Activated naive CD4-positive, alpha-beta T cell treated with anti-CD3 and anti-CD28 coated beads for 36 hours (primary cell): ENCODE results near the gene FAM3C. TPM values are rescaled to one million over a fixed set of nuclear protein-coding genes. Genes with fewer than 3 reads are reported as not detected.

ENCODE experiments used
- CTCF ChIA-PET: fragments of 350-600 bp; sonication (Branson Sonifier 250); formaldehyde crosslinking; loops from one replicate; lab custom pipeline; 2021; ENCODE audit warnings: antibody characterized with exemption; lab: Charles Lee
- DNase-seq: peaks from one replicate; pipeline ENCODE4 v3.0.0-alpha.2; 2020
- H3K27ac Mint-ChIP-seq: one replicate; pipeline ENCODE4 v1.8.0; 2021; ENCODE audit warnings: mild to moderate bottlenecking, mixed read lengths
- H3K27me3 Mint-ChIP-seq: one replicate; pipeline ENCODE4 v1.8.0; 2021; ENCODE audit warnings: low read depth, mixed read lengths
- H3K36me3 Mint-ChIP-seq: one replicate; pipeline ENCODE4 v1.8.0; 2021; ENCODE audit warnings: low read depth, mixed read lengths
- H3K4me1 Mint-ChIP-seq: one replicate; pipeline ENCODE4 v1.8.0; 2021; ENCODE audit warnings: low read depth, mixed read lengths
- H3K4me3 Mint-ChIP-seq: one replicate; pipeline ENCODE4 v1.8.0; 2021; ENCODE audit warnings: mild to moderate bottlenecking, moderate library complexity, mixed read lengths
- H3K9me3 Mint-ChIP-seq: one replicate; pipeline ENCODE4 v1.8.0; 2021; ENCODE audit warnings: mixed read lengths
- intact Hi-C: fragments of 100-400 bp; cut with micrococcal nuclease; formaldehyde crosslinking; loops from one replicate; pipeline ENCODE4 v1.15.1; 2023
- total RNA-seq, 2 experiments: library from RNA; stranded (reverse); gene quantifications; one replicate each; pipeline ENCODE4 v1.2.3, GENCODE V29; 2021

FAM3C gene
- total RNA-seq, 2 experiments from 2014 or later, result 11.5 to 13.9 TPM

DNA sequence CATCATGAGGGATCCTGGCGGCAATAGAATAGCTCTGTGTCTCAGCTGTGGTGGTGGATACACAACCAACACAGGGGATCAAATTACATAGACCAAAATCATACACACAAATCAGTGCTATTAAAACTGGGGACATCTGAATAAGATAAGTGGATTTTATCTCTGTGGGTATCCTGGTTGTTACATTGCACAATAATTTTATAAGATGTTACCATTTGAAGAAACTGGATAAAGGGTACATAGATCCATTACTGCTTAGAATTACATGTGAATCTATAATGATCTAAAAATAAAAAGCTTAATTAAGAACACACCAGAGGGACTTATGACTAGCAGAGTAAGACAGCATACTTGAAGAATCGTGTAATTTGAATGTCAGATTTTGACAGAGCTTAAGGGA lies 8.2 kb upstream of the FAM3C start:
- no peak overlapping the region for H3K4me3 Mint-ChIP-seq
- H3K27ac Mint-ChIP-seq, result no peak overlapping the region
- intact Hi-C loops, result no loop called here
- peaks cover 5% of the 10 kb centered on the region for H3K4me1 Mint-ChIP-seq
- H3K36me3 Mint-ChIP-seq, result no peaks in the 10 kb centered on the region
- no peak for DNase-seq
- H3K9me3 Mint-ChIP-seq, result no peaks in the 10 kb centered on the region
- peaks cover 2% of the 10 kb centered on the region for H3K27me3 Mint-ChIP-seq
- CTCF ChIA-PET, result interaction anchor here (0.9 to 1.4 kb wide), 2 partner anchors 24 to 38 kb away, joined by 3 read pairs; no protein-coding TSS in a partner anchor

DNA sequence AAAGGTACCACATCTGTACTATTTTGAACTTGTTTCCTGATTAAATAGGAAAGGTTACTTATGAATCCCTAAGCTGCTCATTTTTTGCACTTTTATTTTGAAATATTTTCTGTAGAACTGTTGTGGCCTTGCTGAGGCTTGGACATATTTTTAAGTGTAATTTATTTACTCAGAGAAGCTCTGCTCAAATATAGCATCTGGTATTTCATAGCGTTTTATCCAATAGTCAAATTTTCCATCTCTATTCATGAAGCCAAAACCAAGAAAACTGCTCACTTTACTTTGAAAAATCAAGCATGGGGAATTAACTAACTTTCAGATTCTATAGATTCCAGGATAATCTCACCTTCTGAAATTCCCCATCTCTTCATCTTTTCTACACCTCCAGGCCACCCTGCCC lies 6.6 kb upstream of the FAM3C start:
- DNase-seq, result no peak
- intact Hi-C loops, result no loop called here
- Mint-ChIP-seq H3K27me3 (peaks cover under 1% of the 10 kb centered on the region), H3K9me3 (no peaks in the 10 kb centered on the region), H3K27ac (no peak overlapping the region), H3K4me3 (no peak overlapping the region), H3K4me1 (peaks cover 5% of the 10 kb centered on the region), H3K36me3 (no peaks in the 10 kb centered on the region)
- CTCF ChIA-PET, result interaction anchor here (0.7 kb wide), 1 partner anchor 112 kb away, joined by 3 read pairs; no protein-coding TSS in a partner anchor

DNA sequence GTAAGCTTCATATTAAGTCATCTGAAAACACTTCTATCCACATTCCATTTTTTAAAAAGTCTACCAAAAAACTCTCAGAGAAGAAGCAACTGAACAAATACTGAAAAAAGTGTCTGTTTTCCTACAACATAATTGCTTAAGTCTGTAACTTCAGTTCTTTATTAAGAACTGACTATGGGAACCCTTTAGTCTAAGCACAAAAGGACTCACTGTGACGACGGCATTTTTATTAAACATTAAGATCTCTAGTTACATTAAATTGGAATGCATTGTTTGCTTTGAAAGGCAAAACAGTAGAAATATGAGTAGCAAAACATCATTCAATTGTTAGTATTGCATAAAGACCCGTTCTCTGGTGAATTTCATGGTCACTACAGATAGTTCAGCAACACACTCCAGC lies 5.8 kb upstream of the FAM3C start:
- H3K27me3 Mint-ChIP-seq, result no peaks in the 10 kb centered on the region
- no peak overlapping the region for H3K4me3 Mint-ChIP-seq
- DNase-seq, result no peak
- no peak overlapping the region for H3K27ac Mint-ChIP-seq
- H3K4me1 Mint-ChIP-seq, result peaks cover 5% of the 10 kb centered on the region
- no peaks in the 10 kb centered on the region for H3K36me3 Mint-ChIP-seq
- CTCF ChIA-PET, result no interaction called here
- intact Hi-C loops, result no loop called here
- no peaks in the 10 kb centered on the region for H3K9me3 Mint-ChIP-seq

DNA sequence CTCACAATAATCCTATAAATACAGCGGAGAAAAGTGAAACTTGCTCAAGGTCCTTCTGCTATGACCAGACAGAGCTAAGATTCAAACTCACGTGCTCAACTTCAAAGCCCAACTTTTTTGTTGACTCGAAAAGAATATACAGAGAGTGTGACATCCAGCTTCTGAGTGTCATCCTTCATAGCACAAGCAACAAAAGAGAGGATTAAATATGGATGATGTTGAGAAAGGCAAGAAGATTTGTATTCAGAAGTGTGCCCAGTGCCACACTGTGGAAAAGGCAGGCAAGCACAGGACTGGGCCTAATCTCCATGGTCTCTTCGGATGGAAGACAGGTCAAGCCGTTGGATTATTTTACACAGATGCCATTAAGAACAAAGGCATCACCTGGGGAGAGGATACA lies 2.1 kb upstream of the FAM3C start:
- intact Hi-C loops, result loop anchor here (10.0 kb wide), 1 partner anchor 747 kb away; the partner anchor contains the start of gene AASS
- Mint-ChIP-seq H3K27ac (no peak overlapping the region), H3K36me3 (no peaks in the 10 kb centered on the region), H3K4me1 (peaks cover 19% of the 10 kb centered on the region), H3K27me3 (no peaks in the 10 kb centered on the region), H3K9me3 (no peaks in the 10 kb centered on the region), H3K4me3 (no peak overlapping the region)
- peak; percentile 10 for DNase-seq
- CTCF ChIA-PET, result interaction anchor here (0.9 to 5.7 kb wide), 8 partner anchors 13 to 143 kb away, joined by 3 to 42 read pairs (median 4); no protein-coding TSS in a partner anchor

DNA sequence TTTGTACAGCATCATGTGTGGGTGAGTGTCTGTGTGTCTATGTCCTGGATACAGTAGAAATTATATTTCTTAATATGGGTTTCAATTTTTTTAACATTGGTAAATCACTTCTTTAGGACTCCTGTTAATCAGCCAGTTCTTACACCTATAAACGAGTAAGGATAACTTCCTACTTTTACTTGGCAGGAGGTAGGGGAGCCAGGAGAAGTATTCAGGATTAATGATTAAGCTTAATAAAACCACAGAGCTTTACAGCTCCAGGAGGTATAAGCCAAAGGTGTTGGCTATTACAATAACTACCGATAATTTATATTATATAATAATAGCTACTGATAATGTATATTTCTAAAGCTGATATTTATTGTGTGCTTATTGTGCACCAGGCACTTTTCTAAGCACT lies 1.7 kb upstream of the FAM3C start:
- H3K9me3 Mint-ChIP-seq, result no peaks in the 10 kb centered on the region
- H3K27ac Mint-ChIP-seq, result no peak overlapping the region
- no peaks in the 10 kb centered on the region for H3K27me3 Mint-ChIP-seq
- H3K36me3 Mint-ChIP-seq, result peaks cover 3% of the 10 kb centered on the region
- no peak for DNase-seq
- no peak overlapping the region for H3K4me3 Mint-ChIP-seq
- intact Hi-C loops, result loop anchor here (10.0 kb wide), 1 partner anchor 747 kb away; the partner anchor contains the start of gene AASS
- H3K4me1 Mint-ChIP-seq, result peaks cover 19% of the 10 kb centered on the region
- CTCF ChIA-PET, result interaction anchor here (0.9 to 5.7 kb wide), 9 partner anchors 12 to 147 kb away, joined by 3 to 42 read pairs (median 4); no protein-coding TSS in a partner anchor

DNA sequence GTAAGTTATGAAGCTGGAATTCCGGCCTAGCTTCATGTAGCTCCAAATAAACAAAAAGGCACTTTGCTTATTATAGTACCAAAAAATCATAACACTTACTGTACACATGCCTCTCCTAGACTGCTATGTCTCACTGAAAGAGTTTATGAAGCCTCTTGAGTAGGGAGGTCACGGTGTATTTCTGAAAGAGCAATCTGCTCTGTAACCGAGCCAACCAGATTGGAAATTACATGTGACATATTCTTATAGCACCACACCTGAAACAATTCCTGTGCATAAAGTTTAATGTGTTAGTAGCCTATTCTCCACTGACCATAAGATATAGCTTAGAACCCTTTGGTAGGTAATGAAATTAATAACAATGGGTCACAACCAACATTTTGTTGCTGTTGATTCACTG lies 1.3 kb upstream of the FAM3C start:
- Mint-ChIP-seq H3K27ac (no peak overlapping the region), H3K4me3 (no peak overlapping the region), H3K4me1 (peaks cover 21% of the 10 kb centered on the region), H3K9me3 (peaks cover 2% of the 10 kb centered on the region), H3K36me3 (peaks cover 5% of the 10 kb centered on the region), H3K27me3 (no peaks in the 10 kb centered on the region)
- CTCF ChIA-PET, result interaction anchor here (0.9 to 5.7 kb wide), 13 partner anchors 12 to 597 kb away, joined by 3 to 42 read pairs (median 5); no protein-coding TSS in a partner anchor
- intact Hi-C loops, result loop anchor here (10.0 kb wide), 1 partner anchor 747 kb away; the partner anchor contains the start of gene AASS
- DNase-seq, result no peak

DNA sequence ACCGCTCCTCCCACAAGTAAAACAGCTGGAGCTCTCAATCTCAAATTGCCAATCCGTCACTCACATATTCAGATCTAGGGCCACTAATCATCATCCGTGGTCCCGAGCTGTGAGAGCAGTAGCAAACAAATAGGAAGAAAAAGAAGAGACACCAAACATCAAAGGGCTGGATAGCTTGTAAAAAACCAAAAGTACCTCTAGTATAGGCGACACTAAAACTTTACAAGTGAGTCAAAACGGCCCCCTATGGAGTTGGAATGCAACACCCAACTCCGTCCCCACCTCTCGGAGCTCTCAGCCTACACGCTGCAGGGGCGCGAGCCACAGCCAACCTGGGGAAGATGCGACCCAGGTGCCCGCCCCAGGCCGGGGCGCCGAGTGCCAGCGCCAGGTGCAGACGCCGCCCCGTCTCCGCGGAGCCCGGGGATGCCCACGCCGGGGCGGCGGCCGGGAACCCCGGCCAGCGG lies 581 bp downstream of the FAM3C start:
- H3K27me3 Mint-ChIP-seq, result no peaks in the 10 kb centered on the region
- peak overlapping the region; percentile 78 for H3K27ac Mint-ChIP-seq
- H3K4me3 Mint-ChIP-seq, result peak overlapping the region; percentile 82
- H3K4me1 Mint-ChIP-seq, result peaks cover 39% of the 10 kb centered on the region
- H3K36me3 Mint-ChIP-seq, result peaks cover 12% of the 10 kb centered on the region
- CTCF ChIA-PET, result interaction anchor here (0.5 to 5.7 kb wide), 12 partner anchors 10 to 164 kb away, joined by 3 to 42 read pairs (median 5); no protein-coding TSS in a partner anchor
- peaks cover 2% of the 10 kb centered on the region for H3K9me3 Mint-ChIP-seq
- peak; percentile 66 for DNase-seq
- intact Hi-C loops, result loop anchor here (10.0 kb wide), 1 partner anchor 749 kb away; the partner anchor contains the start of gene AASS

DNA sequence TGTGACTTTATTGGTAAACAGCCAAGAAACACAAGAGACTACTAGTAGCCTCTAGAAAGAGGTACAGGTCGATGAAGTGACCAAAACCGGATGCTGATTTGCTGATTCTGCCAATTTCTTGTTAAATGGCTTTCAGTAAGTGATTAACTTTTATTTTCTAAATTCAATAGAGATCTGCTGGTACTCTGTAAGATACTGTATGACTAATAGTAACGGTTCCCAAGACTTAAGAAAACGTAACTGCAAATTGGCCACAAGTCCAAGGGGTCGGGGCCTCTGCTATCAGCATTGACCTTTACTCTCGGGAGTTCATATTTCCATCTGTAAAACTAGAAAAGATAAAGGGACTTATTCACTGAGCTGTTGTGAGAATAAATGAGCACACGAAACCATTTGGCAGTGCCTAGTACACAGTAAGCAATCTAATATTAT lies 1.4 kb downstream of the FAM3C start:
- DNase-seq, result no peak
- Mint-ChIP-seq H3K27ac (no peak overlapping the region), H3K36me3 (peaks cover 12% of the 10 kb centered on the region), H3K27me3 (no peaks in the 10 kb centered on the region), H3K4me3 (peak overlapping the region; percentile 15), H3K4me1 (peaks cover 47% of the 10 kb centered on the region), H3K9me3 (peaks cover 2% of the 10 kb centered on the region)
- CTCF ChIA-PET, result interaction anchor here (0.6 to 5.7 kb wide), 4 partner anchors 9 to 43 kb away, joined by 3 to 42 read pairs (median 11); no protein-coding TSS in a partner anchor
- intact Hi-C loops, result loop anchor here (10.0 kb wide), 1 partner anchor 750 kb away; the partner anchor contains the start of gene AASS

DNA sequence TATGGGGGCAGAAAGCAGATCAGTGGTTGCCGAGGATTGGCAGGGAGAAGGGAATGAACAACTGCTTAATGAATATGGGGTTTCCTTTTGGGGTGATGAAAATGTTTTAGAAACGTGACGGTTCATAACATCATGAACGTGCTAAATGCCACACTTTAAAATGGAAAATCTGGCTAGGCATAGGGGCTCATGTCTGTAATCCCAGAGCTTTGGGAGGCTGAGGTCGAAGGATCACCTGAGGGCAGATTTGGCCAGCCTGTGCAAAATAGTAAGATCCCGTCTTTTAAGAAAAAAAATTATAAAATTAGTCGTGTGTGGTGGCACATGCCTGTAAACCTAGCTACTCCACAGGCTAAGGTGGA lies 3.1 kb downstream of the FAM3C start:
- Mint-ChIP-seq H3K4me3 (no peak overlapping the region), H3K27me3 (no peaks in the 10 kb centered on the region), H3K36me3 (peaks cover 14% of the 10 kb centered on the region), H3K27ac (no peak overlapping the region), H3K4me1 (peaks cover 63% of the 10 kb centered on the region), H3K9me3 (peaks cover 2% of the 10 kb centered on the region)
- intact Hi-C loops, result loop anchor here (10.0 kb wide), 1 partner anchor 752 kb away; the partner anchor contains the start of gene AASS
- no peak for DNase-seq
- CTCF ChIA-PET, result no interaction called here

DNA sequence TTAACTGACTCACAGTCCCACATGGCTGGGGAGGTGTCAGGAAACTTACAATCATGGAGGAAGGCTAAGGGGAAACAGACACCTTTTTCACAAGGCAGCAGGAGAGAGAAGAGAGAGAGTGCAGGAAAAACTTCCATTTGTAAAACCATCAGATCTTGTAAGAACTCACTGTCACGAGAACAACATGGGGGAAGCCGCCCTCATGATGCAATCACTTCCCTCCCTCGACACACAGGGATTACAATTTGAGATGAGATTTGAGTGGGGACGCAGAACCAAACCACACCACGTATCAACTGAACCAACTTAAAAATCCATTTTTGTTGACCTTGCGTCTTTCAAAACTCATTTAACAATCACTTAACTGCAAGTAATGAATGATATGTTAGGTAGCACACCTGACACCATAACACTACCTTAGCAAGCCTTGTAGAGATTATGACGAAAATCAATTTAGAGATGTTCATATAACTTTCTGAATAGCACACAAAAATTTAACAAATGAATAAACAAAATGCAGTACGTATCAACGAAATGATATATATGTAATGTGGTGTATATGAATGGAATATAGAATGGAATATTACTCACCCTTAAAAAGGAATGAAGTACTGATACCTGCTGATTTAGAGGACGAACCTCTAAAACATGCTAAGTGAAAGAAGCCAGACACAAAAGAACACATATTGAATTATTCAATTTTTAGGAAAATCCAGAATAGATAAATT lies 3.7 kb downstream of the FAM3C start:
- intact Hi-C loops, result loop anchor here (10.0 kb wide), 1 partner anchor 752 kb away; the partner anchor contains the start of gene AASS
- CTCF ChIA-PET, result interaction anchor here (1.0 kb wide), 1 partner anchor 155 kb away, joined by 3 read pairs; no protein-coding TSS in a partner anchor
- peaks cover 14% of the 10 kb centered on the region for H3K36me3 Mint-ChIP-seq

DNA sequence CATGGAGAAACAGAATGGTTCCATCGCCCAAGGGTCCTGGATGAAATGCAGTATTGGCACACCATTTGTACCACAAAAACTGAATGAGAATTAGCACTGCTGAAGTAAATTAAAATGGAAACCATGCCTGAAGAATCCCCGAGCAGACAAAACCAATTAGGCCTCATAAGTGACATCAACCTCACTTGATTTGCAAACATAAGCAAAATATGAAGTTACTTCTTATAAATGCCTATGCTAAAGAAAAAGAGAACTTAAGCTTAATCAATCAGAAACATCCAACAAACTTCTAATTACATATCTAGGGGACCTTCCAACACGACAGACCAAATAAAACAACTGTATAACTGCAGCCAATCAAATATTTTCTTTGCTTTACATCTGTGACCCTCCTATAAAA lies 4.4 kb downstream of the FAM3C start:
- no peaks in the 10 kb centered on the region for H3K27me3 Mint-ChIP-seq

More for the DNA sequence above, 3.7 kb downstream of the FAM3C start:
- Mint-ChIP-seq H3K9me3 (peaks cover 2% of the 10 kb centered on the region), H3K27ac (no peak overlapping the region), H3K27me3 (no peaks in the 10 kb centered on the region), H3K4me1 (peaks cover 63% of the 10 kb centered on the region), H3K4me3 (no peak overlapping the region)
- DNase-seq, result no peak

DNA sequence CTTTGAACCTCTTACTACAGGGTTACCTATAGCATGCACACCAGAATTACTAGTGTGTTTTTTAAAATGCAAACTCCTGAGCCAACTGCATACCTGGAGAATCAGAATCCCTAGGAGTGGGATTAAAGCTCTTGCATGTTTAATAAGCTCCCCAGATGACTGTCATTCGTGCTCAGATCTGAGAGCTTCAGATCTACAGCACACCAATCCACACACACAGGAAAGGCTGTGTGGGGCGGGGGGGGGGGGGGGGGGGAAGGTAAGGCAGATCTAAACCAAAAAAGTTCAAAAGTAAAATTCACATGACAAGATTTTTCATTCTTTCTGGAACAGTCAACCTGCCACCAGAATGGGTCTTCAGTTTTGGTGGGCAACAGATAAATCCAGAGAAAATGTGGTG lies 5.5 kb downstream of the FAM3C start:
- DNase-seq, result no peak
- H3K27me3 Mint-ChIP-seq, result no peaks in the 10 kb centered on the region
- no peak overlapping the region for H3K27ac Mint-ChIP-seq
- H3K4me1 Mint-ChIP-seq, result peaks cover 72% of the 10 kb centered on the region
- CTCF ChIA-PET, result interaction anchor here (1.6 kb wide), 1 partner anchor 23 kb away, joined by 7 read pairs; no protein-coding TSS in a partner anchor
- no peak overlapping the region for H3K4me3 Mint-ChIP-seq
- peaks cover 2% of the 10 kb centered on the region for H3K9me3 Mint-ChIP-seq
- intact Hi-C loops, result loop anchor here (10.0 kb wide), 1 partner anchor 754 kb away; the partner anchor contains the start of gene AASS
- H3K36me3 Mint-ChIP-seq, result peaks cover 14% of the 10 kb centered on the region

More for the DNA sequence above, 4.4 kb downstream of the FAM3C start:
- CTCF ChIA-PET, result interaction anchor here (1.0 kb wide), 1 partner anchor 155 kb away, joined by 3 read pairs; no protein-coding TSS in a partner anchor
- DNase-seq, result no peak
- Mint-ChIP-seq H3K4me3 (no peak overlapping the region), H3K36me3 (peaks cover 14% of the 10 kb centered on the region), H3K9me3 (peaks cover 2% of the 10 kb centered on the region), H3K27ac (no peak overlapping the region), H3K4me1 (peaks cover 66% of the 10 kb centered on the region)
- intact Hi-C loops, result loop anchor here (10.0 kb wide), 1 partner anchor 753 kb away; the partner anchor contains the start of gene AASS
